GM21529 (cell line): ENCODE results near the gene NRN1.

Source experiments
- ATAC-seq: cut with Tn5 transposase; IDR thresholded peaks from one replicate; pipeline ENCODE4 v1.9.1; 2021; ENCODE audit not compliant: unreplicated experiment

NRN1 gene

DNA sequence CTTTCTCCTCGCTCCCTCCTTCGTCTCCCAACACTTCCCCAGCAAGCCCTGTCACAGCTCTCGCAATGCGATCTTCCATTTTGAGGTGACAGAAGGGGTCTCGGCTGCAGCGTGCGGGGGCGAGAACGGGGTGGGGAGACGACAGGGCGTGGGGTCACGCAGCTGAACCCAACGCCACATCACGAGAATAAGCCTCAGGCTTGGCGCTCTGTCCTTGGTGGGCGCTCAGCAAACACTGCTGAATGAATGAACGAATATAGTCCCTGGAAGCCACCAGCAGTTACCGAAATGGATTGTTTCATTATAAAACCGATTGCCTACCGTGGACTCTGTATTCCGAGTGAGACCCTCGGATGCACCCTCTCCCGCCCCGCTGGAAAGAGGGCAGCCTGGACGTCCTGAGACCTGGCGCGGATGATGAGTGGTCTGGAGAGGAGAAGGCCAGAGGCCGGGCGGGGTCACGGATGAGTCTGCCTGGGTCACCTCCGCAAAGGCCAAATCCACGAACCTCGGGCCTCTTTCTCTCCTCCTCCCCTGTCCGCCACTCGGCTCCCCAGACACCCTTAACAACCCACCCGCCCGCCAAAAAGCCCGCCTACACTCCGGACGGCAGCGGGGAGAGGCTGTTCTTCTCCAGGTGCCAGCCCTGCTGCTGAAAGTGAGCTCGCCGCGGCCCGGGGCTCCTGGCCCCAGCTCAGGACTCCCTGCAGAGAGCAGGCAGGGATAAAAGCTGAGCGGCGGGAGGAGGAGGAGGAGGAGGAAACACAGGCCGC lies 3.7 kb downstream of the NRN1 start:
- no peak for ATAC-seq

DNA sequence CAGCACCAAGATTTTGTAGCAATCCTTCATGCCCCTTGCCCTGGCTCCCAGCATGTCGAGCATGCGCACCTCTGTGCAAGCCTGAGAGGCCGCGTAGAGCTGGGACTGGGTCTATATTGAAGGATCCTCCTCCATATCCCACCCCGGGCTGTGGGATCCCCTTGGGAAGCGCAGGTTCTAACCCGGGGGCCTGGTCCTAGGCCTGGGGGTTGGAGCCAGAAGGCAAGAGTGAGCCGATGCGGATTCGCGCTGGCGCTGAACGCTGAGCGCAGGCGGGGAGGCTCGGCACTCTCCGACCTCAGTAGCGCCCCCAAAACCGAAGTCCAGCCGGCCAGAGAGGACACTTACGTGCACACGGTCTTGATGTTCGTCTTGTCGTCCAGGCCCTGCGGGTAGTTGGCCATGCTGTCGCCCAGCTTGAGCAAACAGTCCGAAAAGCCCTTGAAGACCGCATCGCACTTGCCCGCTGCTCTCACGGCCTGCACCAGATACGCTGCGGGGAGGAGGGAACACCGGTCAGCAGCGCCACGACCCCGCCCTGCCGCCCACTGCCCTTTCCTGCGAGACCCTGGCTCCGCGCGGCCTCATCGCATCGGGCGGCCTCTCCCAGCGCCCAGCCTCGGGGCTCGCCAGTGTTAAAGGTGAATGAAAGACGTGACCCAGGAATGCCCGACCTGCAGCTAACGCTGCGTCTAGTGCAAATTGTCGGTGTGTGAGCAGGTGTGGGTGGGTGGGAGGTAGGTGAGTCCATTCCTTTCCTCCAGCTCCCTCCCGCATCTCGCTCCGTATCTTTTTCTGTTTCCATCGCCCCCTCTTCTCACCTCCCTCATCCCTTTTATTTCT lies 4.5 kb downstream of the NRN1 start:
- no peak for ATAC-seq

DNA sequence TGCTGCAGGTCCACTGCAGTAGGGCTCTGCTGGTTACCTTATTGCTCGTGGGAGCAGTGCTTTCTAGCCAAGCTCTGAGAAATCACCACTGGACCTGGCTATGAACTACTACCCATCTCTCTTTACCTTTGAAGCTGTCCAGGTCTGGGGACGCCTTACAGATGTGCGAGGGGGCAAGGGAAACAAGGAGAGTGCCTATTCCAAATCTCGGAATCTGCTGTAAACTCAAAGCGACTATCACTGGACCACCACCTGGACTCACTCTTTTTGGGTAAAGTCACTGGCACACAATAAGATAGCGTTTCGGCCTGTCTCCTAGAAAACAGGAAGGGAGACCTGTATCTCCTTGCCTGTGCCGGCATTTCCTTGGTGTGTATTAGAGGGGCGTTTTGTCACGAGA lies 5.3 kb downstream of the NRN1 start:
- ATAC-seq = no peak

DNA sequence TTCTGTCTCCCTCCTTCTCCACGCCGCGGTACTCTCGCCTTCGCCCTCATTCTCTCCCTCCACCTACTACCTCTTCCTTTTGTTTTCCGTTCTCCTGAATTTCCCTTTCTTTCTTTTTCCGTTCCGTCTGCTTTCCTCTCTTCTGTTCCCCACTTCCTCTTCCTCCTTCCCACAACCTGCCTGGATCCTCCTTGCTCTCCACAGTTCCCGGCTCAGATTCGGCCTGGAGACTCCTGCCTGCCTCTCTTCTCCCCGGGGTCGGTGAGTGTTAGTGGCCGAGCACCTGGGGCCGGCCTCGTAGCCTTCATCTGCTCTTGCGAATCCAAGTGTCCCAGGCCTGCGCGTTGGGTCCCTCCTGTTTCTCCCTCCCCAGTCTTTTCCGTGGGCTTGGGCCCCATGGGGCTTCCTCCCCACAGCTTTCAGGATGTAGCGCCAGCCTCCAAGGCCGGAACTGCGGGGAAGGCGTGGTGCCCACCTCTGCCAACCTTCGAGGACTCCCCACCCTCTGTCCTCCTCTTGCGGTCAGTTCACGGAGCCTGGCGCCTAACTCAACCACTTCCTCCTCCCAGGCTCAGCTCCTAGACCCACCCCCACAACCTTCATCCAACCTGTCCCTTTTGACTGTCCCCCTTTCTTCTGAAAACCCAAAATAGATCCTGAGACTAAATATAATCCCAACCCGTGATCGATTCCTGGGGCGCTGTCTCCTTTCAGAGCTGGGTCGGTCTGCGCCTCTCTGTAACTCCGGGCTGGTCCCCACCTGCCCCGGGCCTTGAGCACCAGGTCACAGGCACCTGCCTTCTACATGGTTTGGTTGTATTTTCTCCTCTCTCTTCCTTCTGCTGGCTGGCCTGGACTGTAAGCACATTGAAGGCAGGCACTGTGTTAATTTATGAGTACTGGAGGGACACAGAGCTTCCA lies 6.8 kb downstream of the NRN1 start:
- no peak for ATAC-seq

DNA sequence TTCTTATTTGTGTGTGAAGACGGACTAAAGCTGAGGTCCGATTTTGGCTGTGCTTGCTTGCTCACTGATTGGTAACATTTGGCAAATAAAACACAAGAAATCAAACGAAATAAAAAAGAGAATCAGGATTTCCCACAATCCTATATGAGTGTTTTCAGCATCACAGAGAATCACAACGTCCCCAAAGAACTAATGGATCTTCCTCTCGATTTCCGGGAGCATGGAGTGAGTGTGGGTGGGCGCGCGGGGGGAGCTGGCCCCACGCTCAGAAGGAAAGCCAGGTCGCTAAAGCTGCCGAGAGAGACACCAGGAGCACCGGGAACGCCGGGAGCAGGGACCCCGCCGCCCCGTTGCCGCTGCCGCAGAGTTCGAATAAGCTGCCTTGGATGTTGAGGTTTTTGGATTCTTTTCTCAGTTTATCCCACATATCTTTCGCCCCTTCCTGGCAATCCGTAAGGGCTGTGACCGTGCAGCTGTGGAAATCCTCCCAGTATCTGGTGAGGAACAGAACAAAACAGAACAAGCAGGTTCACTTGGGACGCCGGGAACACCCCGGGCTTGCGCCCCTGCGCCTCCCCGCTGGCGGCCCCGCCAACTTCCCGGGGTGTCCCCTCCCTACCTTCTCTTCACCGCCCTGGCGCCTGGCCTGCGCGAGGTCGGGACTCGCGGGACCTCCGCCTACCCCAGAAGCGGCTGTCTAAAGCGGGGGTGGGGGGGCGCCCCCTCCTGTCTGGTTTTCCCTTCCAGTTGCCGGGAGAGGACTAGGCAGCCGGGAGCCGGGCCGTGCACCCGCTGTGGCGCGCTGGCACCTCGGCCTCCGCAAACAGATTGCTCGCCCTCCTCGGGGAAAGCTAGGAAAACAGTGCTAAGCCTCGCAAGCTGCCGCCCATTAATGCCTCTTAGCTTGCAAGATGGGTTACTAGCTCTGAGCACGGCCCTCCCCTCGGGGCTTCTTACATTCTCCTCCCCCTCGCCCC lies 7.7 kb downstream of the NRN1 start:
- ATAC-seq = no peak

DNA sequence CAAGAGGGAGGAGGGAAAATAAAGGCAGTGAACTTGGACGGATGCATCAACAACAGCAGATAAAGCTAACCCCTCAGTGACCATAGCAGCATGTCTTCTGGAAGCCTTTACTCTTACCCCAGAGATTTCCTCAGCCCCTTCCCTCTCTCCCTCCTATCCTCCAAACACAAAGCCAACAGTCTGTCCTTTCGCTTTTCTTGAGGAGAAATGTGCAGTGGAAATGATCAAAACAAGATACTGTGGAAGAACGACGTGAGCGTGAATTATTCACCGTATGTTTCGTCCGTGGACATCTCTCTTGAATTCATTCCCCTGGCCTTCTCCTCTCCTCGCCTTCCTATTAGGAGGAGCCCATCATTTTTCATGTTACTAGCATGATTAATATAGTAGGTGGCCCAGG lies 8.5 kb downstream of the NRN1 start:
- no peak for ATAC-seq

DNA sequence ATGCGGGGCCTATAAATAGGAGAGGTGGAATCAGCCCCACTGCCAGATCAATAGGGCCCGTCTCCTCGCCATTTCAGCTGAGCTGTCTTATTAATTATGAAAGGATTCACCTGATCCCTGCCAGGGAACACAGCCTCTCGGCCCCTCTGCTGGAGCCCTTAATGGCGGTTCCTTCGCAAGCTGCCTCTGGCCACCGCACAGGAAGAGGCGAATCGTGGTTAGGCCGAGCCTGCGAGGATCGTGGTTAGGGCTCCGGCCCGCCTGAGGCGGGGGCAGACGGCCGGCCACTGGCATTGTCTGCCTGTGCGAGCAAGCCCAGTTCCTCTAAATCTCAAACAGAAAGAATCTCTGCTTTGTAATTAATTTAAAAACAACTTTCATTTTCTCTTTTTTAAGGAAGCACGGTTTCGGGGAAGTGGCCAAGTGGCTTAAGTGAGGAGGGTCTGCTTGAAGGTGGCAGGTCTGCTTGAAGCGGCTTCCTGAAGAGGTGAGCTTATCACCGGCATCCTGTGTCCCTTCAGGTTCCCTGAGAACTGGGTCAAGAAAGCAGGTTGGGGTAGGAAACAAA lies 9.2 kb downstream of the NRN1 start:
- no peak for ATAC-seq

DNA sequence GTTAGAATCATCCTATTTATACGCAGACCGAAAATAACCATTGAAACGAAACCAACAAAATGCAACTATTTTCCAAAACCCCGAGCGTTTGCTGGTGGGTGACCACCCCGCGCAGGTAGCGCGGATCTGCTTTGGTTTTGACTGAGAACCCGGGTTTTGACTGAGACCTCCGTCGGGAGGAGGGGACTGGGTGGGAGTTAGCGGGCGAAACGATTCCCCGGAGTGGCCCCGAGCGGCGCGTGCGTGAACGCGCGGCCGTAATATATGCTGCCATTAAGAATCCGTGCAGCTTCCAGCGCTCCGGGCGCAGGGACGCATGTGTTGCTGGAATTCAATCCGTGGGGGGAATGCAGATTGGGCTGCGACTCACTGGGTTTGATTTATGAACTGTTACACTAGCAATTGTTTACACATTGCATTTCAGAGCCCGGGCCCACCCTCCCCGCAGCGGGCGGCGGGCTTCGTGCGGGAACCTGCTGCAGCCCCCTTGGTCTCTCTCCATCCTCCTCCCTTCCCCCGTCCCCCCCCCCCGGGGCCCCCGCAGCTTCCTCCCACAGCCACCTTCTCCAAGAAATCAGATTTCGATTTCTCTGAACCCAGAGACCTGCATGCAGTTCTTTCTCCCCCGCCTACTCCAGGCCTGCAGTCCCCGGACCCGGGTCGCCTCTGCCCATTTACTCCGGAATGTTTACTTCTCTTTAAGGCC lies 9.9 kb downstream of the NRN1 start:
- ATAC-seq = no peak

DNA sequence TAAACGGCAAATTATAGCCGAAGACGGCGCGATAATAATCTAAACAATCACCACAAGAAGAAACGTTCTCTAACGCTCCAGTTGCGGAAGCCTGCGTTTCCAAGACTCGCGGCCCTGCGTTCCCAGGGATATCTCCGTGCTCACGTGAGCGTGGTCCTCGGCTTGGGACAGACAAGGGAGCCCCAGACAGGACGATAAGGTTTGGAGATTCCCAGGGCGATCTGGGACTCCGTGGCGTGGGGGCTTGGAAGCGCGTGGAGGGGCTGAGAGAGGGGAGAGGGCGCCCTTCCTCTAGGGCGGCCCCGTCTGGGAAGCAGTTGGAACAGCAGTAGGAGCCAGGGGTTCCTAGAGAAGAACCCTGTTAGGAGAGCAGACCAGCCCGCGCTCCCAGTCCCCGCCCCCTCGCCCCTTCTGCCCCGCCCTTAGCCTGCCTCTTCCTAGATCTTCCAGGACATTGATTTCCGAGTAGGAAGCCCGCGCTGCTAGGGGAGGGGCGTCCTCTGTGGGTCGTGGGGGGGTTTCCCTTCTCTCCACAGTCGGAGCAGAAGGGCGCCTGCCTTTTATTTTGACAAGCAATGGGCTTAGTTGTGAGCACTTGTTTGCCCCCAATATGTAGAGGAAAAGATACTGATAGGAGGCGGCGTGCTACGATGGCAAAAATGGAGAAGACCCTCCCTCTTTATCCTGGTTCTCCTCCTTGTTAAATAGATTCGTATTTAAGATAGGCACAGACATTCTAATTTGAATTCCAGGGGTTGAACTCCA lies 10.6 kb downstream of the NRN1 start:
- ATAC-seq = no peak

DNA sequence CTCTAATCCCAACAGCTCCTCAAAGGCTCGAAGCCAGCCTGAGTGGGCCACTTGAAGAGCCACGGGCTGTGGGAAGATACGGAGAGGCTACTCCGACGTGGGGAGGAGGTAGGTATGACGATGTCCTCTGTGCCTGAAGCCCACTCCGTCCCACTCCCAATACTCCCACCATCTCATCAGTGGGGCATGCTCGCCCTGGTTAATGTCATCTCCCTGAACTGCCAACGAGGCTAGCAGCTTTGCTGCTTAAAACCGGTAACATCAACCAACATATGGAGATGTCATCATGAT lies 11.1 kb downstream of the NRN1 start:
- no peak for ATAC-seq

DNA sequence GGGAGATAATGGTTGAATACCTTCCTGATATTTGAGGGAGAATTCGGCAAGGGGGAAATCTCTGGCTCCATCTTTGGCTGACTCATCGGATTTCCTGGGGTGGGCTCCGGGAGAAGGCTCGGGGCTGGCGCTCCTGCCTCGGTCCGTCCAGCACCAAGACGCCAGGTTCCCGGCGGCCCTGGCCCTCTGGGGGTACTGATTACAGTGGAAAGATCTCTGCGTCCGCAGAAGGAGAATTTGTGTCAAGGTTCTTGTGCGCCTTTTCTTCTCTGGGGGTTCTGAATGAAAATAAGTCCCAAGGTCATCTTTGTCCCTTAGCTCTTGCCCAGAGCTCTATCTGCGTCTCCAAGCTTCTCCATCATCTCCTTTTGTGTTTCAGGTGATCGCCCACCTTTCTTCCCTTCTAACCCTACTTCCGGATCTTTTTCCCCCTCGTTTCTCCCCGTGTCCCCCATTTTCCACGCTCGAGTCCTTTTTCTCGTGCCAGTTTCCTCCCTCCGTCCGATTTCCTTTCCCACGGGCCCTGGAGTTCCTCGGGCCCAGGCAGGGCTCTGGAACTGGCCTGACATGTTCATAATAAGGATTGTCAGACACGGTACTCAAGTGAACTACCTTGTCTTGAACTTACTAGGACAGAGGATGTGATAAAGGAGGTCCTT lies 11.6 kb downstream of the NRN1 start:
- no peak for ATAC-seq

DNA sequence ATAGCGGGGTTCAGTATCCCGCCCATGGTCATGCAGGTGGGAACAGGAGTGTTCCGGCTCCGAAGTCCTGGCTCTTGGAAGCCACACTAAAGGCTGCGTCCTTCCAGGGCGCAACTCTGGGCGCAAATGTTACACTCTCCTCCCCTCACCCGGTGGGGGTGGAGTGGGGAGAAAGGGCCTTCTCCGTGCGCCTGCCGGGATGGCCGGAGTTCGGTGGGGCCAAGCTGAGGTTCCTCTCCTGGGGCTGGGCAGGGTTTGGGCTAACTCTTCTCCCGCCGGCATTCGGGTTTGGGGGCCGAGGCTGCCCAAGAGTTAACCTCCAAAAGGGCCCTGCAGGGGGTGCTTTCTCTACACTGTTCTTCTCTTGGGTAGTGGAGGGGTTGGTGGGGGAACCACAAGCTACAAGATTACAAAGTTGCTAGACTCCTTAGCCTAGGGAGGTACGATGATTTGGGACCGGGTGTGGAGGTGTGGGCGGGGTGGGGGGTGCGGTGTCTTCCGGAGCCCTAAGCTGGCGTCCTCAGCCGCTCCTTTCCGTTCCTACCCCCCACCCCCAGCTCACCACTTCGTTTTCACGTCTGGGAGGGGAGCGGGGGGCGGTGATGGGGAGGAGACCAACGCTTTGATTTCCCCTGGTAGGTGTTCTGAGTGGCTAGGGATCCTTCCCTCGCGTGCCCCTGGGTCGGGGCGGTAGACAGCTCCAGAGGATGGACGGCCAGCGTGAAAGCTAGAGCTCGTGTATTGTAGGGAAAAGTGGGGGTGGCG lies 12.3 kb downstream of the NRN1 start:
- no peak for ATAC-seq

DNA sequence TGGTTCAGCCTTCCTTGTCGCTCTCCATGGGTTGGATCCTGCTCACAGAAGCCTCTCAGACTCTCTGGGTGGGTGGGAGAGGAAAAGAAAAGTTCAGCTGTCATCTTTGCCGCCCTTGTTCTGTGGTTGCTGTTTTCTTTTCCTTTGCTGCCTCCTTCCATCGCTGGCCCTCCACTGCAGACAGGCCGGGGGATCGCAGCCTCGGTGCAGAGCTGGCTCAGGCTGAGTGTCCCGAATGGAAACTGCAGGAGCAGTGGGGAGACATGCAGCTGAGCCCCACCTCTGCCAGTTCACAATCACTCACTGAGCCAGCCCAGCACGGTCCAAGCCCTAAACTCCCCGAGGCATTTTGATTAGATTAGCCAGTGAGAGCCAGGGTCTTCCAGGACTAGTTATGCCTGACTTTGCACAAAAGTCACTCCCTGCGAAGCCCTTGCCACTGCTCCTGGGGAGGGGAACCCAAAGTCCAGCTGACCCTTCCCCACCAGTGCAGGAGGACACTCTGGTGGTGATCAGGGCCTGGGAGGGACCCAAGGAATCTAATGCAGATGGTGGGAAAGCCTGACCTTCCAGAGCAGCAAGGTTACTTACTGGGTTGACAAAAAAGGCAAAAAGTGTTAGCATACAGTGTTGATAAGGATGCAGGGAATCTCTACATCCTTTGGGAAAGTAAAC lies 14.0 kb downstream of the NRN1 start:
- ATAC-seq = no peak

DNA sequence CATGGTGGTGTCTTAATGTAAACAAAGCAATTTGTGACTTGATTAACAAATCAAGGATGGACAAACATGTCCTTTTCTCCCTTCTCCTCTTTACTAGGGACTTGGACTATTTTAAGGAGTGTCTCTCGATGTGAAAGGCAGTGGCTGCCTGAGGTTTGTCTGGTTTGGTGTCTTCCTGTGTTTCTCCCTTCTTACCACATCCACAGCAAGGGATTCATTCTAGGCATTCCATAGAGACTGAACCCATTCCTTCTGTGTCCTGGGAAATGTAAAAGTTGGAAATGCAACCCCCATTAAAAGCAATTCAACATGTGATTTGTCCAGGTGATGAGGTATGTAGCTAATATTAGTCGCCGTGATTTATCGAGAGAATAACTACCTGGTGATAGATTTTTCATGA lies 15.9 kb downstream of the NRN1 start:
- ATAC-seq = no peak

DNA sequence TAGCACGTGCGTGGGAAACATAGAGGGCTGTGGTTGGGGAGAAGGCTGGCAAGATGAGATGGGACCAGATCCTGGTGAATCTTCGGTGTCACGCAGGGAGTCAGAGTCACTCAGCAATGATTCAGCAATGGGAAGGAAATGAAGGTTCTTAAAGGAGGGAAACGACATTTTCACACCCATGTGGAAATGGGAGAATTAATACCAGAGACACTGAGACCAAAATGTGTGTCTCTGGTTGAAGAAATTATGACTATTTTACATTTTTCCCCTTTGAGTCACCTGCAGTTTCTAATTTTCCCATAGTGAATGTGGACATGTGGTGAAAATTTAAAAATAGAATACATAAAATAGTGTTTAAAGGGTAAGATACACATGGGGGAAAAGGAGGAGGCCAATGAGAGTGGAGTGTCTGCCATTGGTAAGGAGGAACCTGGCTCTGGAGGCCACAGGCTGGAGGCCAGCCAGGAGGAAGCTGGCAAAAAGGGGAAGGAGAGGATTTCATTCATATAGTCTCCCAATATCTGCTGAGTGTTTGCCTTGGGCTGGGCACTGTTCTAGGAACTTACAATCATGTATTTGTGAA lies 17.5 kb downstream of the NRN1 start:
- no peak for ATAC-seq

DNA sequence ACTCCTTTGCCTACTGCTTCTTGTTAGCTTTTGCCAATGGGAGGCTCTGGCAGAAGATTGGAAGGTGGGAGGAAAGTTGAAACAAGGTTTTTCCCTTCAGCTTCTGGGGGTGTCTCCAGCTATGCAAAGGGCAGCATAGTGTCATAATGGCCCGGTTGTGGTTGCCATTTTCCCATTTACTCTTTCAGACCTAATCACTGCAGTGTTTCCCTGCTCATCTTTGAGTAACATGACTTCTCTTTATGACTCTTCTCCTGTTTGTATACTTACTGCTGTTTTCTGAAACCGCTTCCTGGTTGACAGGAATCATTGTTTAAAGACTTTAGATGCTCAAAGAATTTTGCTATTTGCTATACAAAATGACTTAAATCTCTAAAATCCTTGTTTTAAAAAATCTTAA lies 19.9 kb downstream of the NRN1 start:
- ATAC-seq = no peak
